Natural killer cell (primary cell): ENCODE measurements around the gene HOXC9. TPM values are rescaled to one million over a fixed set of nuclear protein-coding genes. Genes with fewer than 3 reads are reported as not detected.

Experiments
- ATAC-seq, 3 donors: fragments of 150-1000 bp in 2 of 3; fragments of 200-7000 bp in 1 of 3; cut with Tn5 transposase; 1 replicate in 1 of 3; 2 replicates in 2 of 3; pipeline ENCODE4 v1.10.0; 2021; ENCODE audit warnings: mild to moderate bottlenecking in 2 of 3, moderate library complexity in 2 of 3
- DNase-seq, 2 donors: peaks; one replicate each; pipeline versions ENCODE4 v3.0.0 to v3.0.0-alpha.2; 2013 to 2021; ENCODE audit warnings: mixed read lengths in 1 of 2
- H3K27ac ChIP-seq: one replicate; pipeline ENCODE4 v1.5.1; 2013; ENCODE audit warnings: mild to moderate bottlenecking, low read length
- H3K27me3 ChIP-seq: one replicate; pipeline ENCODE4 v1.6.1; 2013; ENCODE audit warnings: low read length; ENCODE audit not compliant: control insufficient read depth, insufficient read depth
- H3K36me3 ChIP-seq: one replicate; pipeline ENCODE4 v1.6.1; 2013; ENCODE audit warnings: low read length; ENCODE audit not compliant: control insufficient read depth, insufficient read depth
- H3K4me1 ChIP-seq: one replicate; pipeline ENCODE4 v1.6.1; 2013; ENCODE audit warnings: low read length; ENCODE audit not compliant: control insufficient read depth, insufficient read depth
- H3K4me3 ChIP-seq: one replicate; pipeline ENCODE4 v1.5.1; 2013; ENCODE audit warnings: low read length
- H3K9me3 ChIP-seq: one replicate; pipeline ENCODE4 v1.6.1; 2013; ENCODE audit warnings: low read length; ENCODE audit not compliant: control insufficient read depth, insufficient read depth
- H3K27ac Mint-ChIP-seq, 2 donors: one replicate each; pipeline ENCODE4 v1.8.0; 2022; ENCODE audit warnings: mild to moderate bottlenecking in 2 of 2, mixed read lengths in 2 of 2, moderate library complexity in 1 of 2
- H3K27me3 Mint-ChIP-seq, 2 donors: one replicate each; pipeline ENCODE4 v1.8.0; 2022; ENCODE audit warnings: low read depth in 2 of 2, mixed read lengths in 2 of 2
- H3K36me3 Mint-ChIP-seq: one replicate; pipeline ENCODE4 v1.8.0; 2022; ENCODE audit warnings: mixed read lengths
- H3K4me1 Mint-ChIP-seq, 2 donors: one replicate each; pipeline ENCODE4 v1.8.0; 2022; ENCODE audit warnings: mixed read lengths in 2 of 2
- H3K4me3 Mint-ChIP-seq: one replicate; pipeline ENCODE4 v1.8.0; 2022; ENCODE audit warnings: mild to moderate bottlenecking, moderate library complexity, mixed read lengths
- H3K9me3 Mint-ChIP-seq, 2 donors: one replicate each; pipeline ENCODE4 v1.8.0; 2022; ENCODE audit warnings: mixed read lengths in 2 of 2
- WGBS: methylation state at CpG from one replicate; pipeline ENCODE4 v1.1.7; 2013; ENCODE audit warnings: missing lambda C conversion rate; ENCODE audit not compliant: insufficient coverage; 5-methylcytosine and 5-hydroxymethylcytosine counted together
- intact Hi-C: fragments of 100-400 bp; cut with micrococcal nuclease; formaldehyde crosslinking; loops from one replicate; pipeline ENCODE4 v1.14.2; 2022
- total RNA-seq, 4 donors: library from RNA; stranded (reverse); fragments of 120-200 nt in 1 of 4; gene quantifications; one replicate each; pipeline versions ENCODE4 v1.2.3 to v1.2.4, GENCODE V29; 2013 to 2022
- TF ChIP-seq, protein P1 (sequence below): fragments of 200-600 bp; IDR thresholded peaks from one replicate; pipeline ENCODE4 v1.8.0; 2022; ENCODE audit warnings: antibody characterized with exemption

HOXC9 gene
- total RNA-seq, 3 donors from 2014 or later (not counting 1 experiment from before 2014, with no cell fraction given), result not detected

DNA sequence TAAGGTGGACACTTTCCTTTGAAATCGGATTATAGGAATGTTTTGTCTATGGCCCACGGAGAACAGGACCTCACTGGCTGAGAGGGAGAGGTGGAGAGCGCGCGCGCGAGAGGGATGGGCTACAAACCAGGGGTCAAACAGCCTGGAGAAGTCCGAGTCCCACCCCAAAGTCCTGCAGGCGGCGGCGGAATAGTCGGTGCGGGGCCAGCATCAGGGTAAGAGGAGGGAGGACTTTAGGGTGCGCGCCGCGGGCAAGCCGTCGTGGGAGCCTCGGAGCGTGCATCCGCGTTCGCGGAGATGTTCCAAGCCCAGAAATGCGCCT is 5.5 kb downstream of the HOXC9 start:
- TF ChIP-seq, protein P1, sequence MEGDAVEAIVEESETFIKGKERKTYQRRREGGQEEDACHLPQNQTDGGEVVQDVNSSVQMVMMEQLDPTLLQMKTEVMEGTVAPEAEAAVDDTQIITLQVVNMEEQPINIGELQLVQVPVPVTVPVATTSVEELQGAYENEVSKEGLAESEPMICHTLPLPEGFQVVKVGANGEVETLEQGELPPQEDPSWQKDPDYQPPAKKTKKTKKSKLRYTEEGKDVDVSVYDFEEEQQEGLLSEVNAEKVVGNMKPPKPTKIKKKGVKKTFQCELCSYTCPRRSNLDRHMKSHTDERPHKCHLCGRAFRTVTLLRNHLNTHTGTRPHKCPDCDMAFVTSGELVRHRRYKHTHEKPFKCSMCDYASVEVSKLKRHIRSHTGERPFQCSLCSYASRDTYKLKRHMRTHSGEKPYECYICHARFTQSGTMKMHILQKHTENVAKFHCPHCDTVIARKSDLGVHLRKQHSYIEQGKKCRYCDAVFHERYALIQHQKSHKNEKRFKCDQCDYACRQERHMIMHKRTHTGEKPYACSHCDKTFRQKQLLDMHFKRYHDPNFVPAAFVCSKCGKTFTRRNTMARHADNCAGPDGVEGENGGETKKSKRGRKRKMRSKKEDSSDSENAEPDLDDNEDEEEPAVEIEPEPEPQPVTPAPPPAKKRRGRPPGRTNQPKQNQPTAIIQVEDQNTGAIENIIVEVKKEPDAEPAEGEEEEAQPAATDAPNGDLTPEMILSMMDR, result no peak
- H3K36me3 ChIP-seq, result no peaks in the 10 kb centered on the region
- no peak overlapping the region for H3K4me3 ChIP-seq
- H3K4me1 ChIP-seq, result peaks cover 19% of the 10 kb centered on the region
- no peak for DNase-seq
- ATAC-seq, result no peak
- H3K4me1 Mint-ChIP-seq, result peaks cover 9 to 20% of the 10 kb centered on the region in 2 donors
- H3K4me3 Mint-ChIP-seq, result peak overlapping the region; percentile 95
- peaks cover 3% of the 10 kb centered on the region for H3K9me3 ChIP-seq
- H3K36me3 Mint-ChIP-seq, result peaks cover 5% of the 10 kb centered on the region
- no peak overlapping the region for H3K27ac ChIP-seq
- H3K9me3 Mint-ChIP-seq, result no peaks in the 10 kb centered on the region
- 4% methylated on average over 26 of the region's 26 CpGs for WGBS
- peaks cover 88% of the 10 kb centered on the region for H3K27me3 ChIP-seq
- intact Hi-C loops, result no loop called here
- H3K27me3 Mint-ChIP-seq, result peaks cover 84 to 89% of the 10 kb centered on the region in 2 donors
- peak overlapping the region in 1 of 2 donors; percentile 7 for H3K27ac Mint-ChIP-seq

DNA sequence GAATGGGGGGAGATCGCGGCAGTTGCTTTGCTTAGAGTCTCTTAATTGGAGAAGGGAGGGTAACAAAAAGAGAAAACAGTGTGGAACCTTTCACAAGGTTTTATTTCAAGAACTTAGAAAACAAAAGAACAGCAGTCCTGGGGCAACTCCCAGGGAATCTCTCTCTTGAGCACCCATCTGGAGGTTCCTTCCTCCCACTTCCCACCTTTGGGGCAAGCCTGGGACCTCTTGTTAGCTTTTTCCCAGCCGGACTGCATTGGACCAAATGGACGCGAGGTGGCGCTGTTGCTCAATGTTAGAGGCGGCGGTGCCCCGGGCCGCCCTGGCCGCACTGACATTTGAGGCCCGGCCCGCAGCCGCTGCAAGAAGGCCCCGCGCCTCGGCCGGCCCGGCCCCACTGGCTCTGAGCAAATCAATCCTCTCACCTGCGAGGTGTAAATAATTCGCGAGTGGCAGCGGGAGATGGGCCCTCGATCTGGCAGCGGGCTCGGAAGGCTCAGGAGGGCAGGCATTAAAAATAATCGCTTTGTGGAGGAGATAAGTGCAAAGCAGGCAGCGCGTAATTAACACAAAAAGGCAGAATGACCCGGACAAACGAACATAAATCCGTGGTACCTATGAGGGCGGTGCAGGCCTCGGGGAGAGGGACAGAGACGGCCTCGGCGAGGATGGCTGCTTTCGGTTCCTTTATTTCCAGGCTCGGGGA is 6.0 kb downstream of the HOXC9 start:
- DNase-seq (peak; percentile 87 to 91), ATAC-seq (peak; percentile 87 to 92 (median 89))
- Histone ChIP-seq H3K27ac (no peak overlapping the region), H3K4me3 (peak overlapping the region; percentile 28), H3K27me3 (peaks cover 87% of the 10 kb centered on the region), H3K4me1 (peaks cover 16% of the 10 kb centered on the region), H3K36me3 (no peaks in the 10 kb centered on the region), H3K9me3 (peaks cover 3% of the 10 kb centered on the region)
- Mint-ChIP-seq H3K9me3 (no peaks in the 10 kb centered on the region), H3K36me3 (peaks cover 5% of the 10 kb centered on the region), H3K4me3 (peak overlapping the region; percentile 95), H3K27ac (peak overlapping the region; percentile 7 to 25), H3K4me1 (peaks cover 11 to 22% of the 10 kb centered on the region in 2 donors), H3K27me3 (peaks cover 81 to 91% of the 10 kb centered on the region in 2 donors)
- intact Hi-C loops, result loop anchor here (1.0 to 2.0 kb wide), 3 partner anchors 185 to 201 kb away; no protein-coding TSS in a partner anchor
- WGBS, result 2% methylated on average over 39 of the region's 39 CpGs
- TF ChIP-seq, protein P1, result peak; percentile 94

DNA sequence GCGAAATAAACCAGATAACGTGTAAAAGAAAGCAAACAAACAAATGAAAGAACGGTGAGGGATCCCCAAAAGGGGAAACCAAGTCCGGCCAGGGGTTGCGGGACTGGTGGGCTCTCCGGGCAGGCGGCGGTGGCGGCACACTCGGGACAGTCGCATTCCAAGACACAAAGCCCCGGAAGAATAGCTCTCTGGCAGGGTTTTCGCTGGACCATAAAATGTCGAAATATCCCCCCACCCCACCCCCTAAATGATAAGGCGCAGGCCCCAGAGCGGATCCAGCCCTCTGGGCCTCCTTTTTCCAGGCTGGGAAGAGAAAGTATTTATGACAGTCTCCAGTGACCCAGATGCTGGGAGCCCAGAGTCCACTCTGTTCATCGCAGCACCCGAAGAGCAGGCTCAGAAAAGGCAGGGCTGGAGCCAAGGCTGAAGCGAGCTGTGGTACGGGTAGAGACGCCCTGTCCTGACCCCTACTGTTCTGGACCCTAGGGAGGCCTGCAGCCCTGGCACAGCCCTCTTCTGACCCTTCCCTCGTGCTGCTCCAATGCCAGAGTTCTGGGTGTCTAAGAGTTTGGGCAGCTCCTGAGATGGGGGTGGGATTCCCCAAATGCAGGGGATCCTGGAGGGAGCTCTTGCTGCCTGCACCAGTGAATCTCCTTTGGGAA is 6.7 kb downstream of the HOXC9 start:
- H3K27me3 ChIP-seq, result peaks cover 87% of the 10 kb centered on the region
- H3K4me3 Mint-ChIP-seq, result peak overlapping the region; percentile 95
- peaks cover 5% of the 10 kb centered on the region for H3K36me3 Mint-ChIP-seq
- no peak overlapping the region for H3K27ac ChIP-seq
- H3K4me1 ChIP-seq, result peaks cover 16% of the 10 kb centered on the region
- intact Hi-C loops, result loop anchor here (1.0 to 2.0 kb wide), 3 partner anchors 184 to 201 kb away; no protein-coding TSS in a partner anchor
- peaks cover 3% of the 10 kb centered on the region for H3K9me3 ChIP-seq
- H3K36me3 ChIP-seq, result no peaks in the 10 kb centered on the region
- WGBS, result 12% methylated on average over 22 of the region's 22 CpGs
- H3K27me3 Mint-ChIP-seq, result peaks cover 79 to 91% of the 10 kb centered on the region in 2 donors
- no peaks in the 10 kb centered on the region for H3K9me3 Mint-ChIP-seq
- no peak for DNase-seq
- no peak for ATAC-seq
- peaks cover 18 to 29% of the 10 kb centered on the region in 2 donors for H3K4me1 Mint-ChIP-seq
- H3K4me3 ChIP-seq, result peak overlapping the region; percentile 28
- TF ChIP-seq, protein P1, result no peak
- peak overlapping the region in 1 of 2 donors; percentile 7 for H3K27ac Mint-ChIP-seq
